K562 (cell line): ENCODE measurements around the gene PHF21B. TPM values are rescaled to one million over a fixed set of nuclear protein-coding genes. Genes with fewer than 3 reads are reported as not detected.

Source experiments
- ATAC-seq: fragments of 200-7000 bp; cut with Tn5 transposase; 3 replicates; pipeline ENCODE4 v1.9.1; 2020; ENCODE audit warnings: moderate library complexity
- BruUV-seq: library from RNA; stranded (reverse); fragments of 400-500 nt; replicated peaks from 2 replicates; lab custom pipeline; 2021; lab: Mats Ljungman, UMichigan
- CTCF ChIA-PET: fragments of 300-600 bp; formaldehyde crosslinking; extraction: SDS; loops from one replicate; lab custom pipeline; 2021; ENCODE audit warnings: low intra/inter-chr PET ratio; lab: Yijun Ruan, JAX
- POLR2A ChIA-PET: fragments of 300-600, 350-650 bp; sonication (Branson Sonifier 250); formaldehyde crosslinking; extraction: SDS; loops from one replicate; lab custom pipeline; 2021; ENCODE audit warnings: antibody characterized with exemption, inconsistent platforms; lab: Yijun Ruan, JAX
- DNase-seq, 4 experiments: peaks; one replicate each; pipeline versions ENCODE4 v3.0.0 to v3.0.0-alpha.2; 2011 to 2018; ENCODE audit warnings: low spot score in 3 of 4, mixed read lengths in 3 of 4; ENCODE audit errors: extremely low read depth in 1 of 4
- FAIRE-seq: peaks from 2 replicates; lab custom pipeline; 2011; peaks lifted over from hg19 to GRCh38; lab: Jason Lieb, UNC
- H2AFZ ChIP-seq: 2 replicates; pipeline ENCODE4 v1.6.0; 2011; ENCODE audit warnings: low read depth, low read length, control low read depth, inconsistent platforms
- H3K27ac ChIP-seq: fragments of 200-600 bp; 3 replicates; pipeline ENCODE4 v1.8.0; 2011; ENCODE audit warnings: low read depth, mild to moderate bottlenecking, control low read depth, inconsistent platforms, low read length, moderate library complexity, mixed read lengths; ENCODE audit errors: extremely low read depth
- H3K27me3 ChIP-seq, 2 experiments: fragments of 300-600 bp in 1 of 2; 2 replicates in 1 of 2; 3 replicates in 1 of 2; pipeline versions ENCODE4 v1.6.0 to v1.8.0; 2011; ENCODE audit warnings: inconsistent platforms in 2 of 2, low read length in 2 of 2, mild to moderate bottlenecking in 1 of 2, mixed read lengths in 1 of 2, moderate library complexity in 1 of 2; ENCODE audit not compliant: control insufficient read depth in 2 of 2, insufficient read depth in 2 of 2
- H3K36me3 ChIP-seq: fragments of 300-600 bp; 3 replicates; pipeline ENCODE4 v1.8.0; 2011; ENCODE audit warnings: mild to moderate bottlenecking, low read length, inconsistent platforms; ENCODE audit not compliant: control insufficient read depth, insufficient read depth
- H3K4me1 ChIP-seq, 2 experiments: fragments of 200-600 bp in 1 of 2; replicated peaks in 1 of 2; 2 replicates in 1 of 2; 3 replicates in 1 of 2; pipeline versions ENCODE4 v1.5.1 to v1.8.0; 2011; ENCODE audit warnings: inconsistent platforms in 2 of 2, low read length in 2 of 2, mild to moderate bottlenecking in 1 of 2, mixed read lengths in 1 of 2, moderate library complexity in 1 of 2; ENCODE audit not compliant: control insufficient read depth in 2 of 2, insufficient read depth in 2 of 2
- H3K4me2 ChIP-seq: 2 replicates; pipeline ENCODE4 v1.6.1; 2011; ENCODE audit warnings: low read length, control low read depth, inconsistent platforms, mixed read lengths; ENCODE audit not compliant: insufficient read depth
- H3K4me3 ChIP-seq: fragments of 200-600 bp; sonication (generic), shearing (Covaris generic); 2 replicates; pipeline ENCODE4 v1.5.1; 2016; ENCODE audit warnings: control low read depth, inconsistent platforms
- H3K79me2 ChIP-seq: fragments of 200-600 bp; 3 replicates; pipeline ENCODE4 v1.8.0; 2011; ENCODE audit warnings: low read length, inconsistent platforms; ENCODE audit not compliant: control insufficient read depth, insufficient read depth
- H3K9ac ChIP-seq, 2 experiments: 2 replicates each; pipeline versions ENCODE4 v1.6.0 to v1.6.1; 2011; ENCODE audit warnings: low read depth in 2 of 2, low read length in 2 of 2, control low read depth in 1 of 2, inconsistent platforms in 1 of 2, mild to moderate bottlenecking in 1 of 2, mixed read lengths in 1 of 2; ENCODE audit not compliant: insufficient read depth in 1 of 2
- H3K9me1 ChIP-seq: one replicate; pipeline ENCODE4 v1.6.0; 2011; ENCODE audit warnings: inconsistent platforms, mild to moderate bottlenecking, low read length, moderate library complexity; ENCODE audit not compliant: control insufficient read depth, insufficient read depth
- H3K9me3 ChIP-seq: replicated peaks from 2 replicates; pipeline ENCODE4 v1.5.1; 2011; ENCODE audit warnings: low read depth, low read length, inconsistent platforms; ENCODE audit not compliant: control insufficient read depth, insufficient read depth
- H4K20me1 ChIP-seq: replicated peaks from 2 replicates; pipeline ENCODE4 v1.6.1; 2011; ENCODE audit warnings: low read length, inconsistent platforms, mixed read lengths; ENCODE audit not compliant: control insufficient read depth, insufficient read depth
- ID3 ChIP-seq, 2 experiments: fragments of 250-450 bp in 1 of 2; fragments of 450-650 bp in 1 of 2; sonication (Bioruptor Pico) in 1 of 2; IDR thresholded peaks; 2 replicates each; pipeline versions ENCODE4 v1.6.1 to v1.8.0; 2016 to 2021; ENCODE audit warnings: mild to moderate bottlenecking in 2 of 2, moderate library complexity in 2 of 2, missing compliant biosample characterization in 1 of 2, missing genetic modification characterization in 1 of 2
- LCOR ChIP-seq: sonication (generic); formaldehyde crosslinking; IDR thresholded peaks from 2 replicates; pipeline ENCODE4 v1.8.0; 2022; ENCODE audit warnings: mild to moderate bottlenecking, missing genetic modification reagents
- RBM22 ChIP-seq: fragments of 200-400 bp; formaldehyde crosslinking; IDR thresholded peaks from 2 replicates; pipeline ENCODE4 v1.6.1; 2018; ENCODE audit warnings: low read length, low read depth; ENCODE audit not compliant: poor library complexity, severe bottlenecking
- SETDB1 ChIP-seq: IDR thresholded peaks from one replicate; pipeline ENCODE4 v1.6.1; 2012; ENCODE audit warnings: low read length, control low read depth, inconsistent platforms
- SOX6 ChIP-seq: fragments of 450-650 bp; IDR thresholded peaks from 2 replicates; pipeline ENCODE4 v1.6.1; 2014; ENCODE audit warnings: mild to moderate bottlenecking
- USF2 ChIP-seq: sonication (generic); formaldehyde crosslinking; IDR thresholded peaks from 2 replicates; pipeline ENCODE4 v1.5.0; 2020; ENCODE audit warnings: missing genetic modification reagents
- WGBS: fragments of 100-300 bp; shearing (Covaris generic); methylation state at CpG from one replicate; pipeline ENCODE4 v1.1.6; 2016; ENCODE audit warnings: low coverage, mixed read lengths; ENCODE audit not compliant: insufficient coverage; ENCODE audit errors: missing lambda C conversion rate; 5-methylcytosine and 5-hydroxymethylcytosine counted together
- in situ Hi-C: fragments of 300-500 bp; cut with MboI; formaldehyde crosslinking; loops from 4 replicates; pipeline ENCODE4 v1.15.0; 2018; ENCODE audit warnings: inconsistent platforms, mixed read lengths
- intact Hi-C: fragments of 100-400 bp; cut with micrococcal nuclease; formaldehyde crosslinking; loops from 2 replicates; pipeline ENCODE4 v1.14.2; 2022
- polyA plus RNA-seq, 8 experiments: library from polyadenylated mRNA; depleted of rRNA in 4 of 8; stranded (reverse) in 5 of 8; unstranded in 3 of 8; fragments of >200 nt; fragmentation: Nextera tagmentation in 2 of 8; fragmentation: Illumina TruSeq in 1 of 8; extraction: Ambion mirVana in 2 of 8; extraction: Trizol in 1 of 8; gene quantifications; 2 replicates each; pipeline versions ENCODE4 v1.2.1 to v1.2.3, GENCODE V29; 2011 to 2014; ENCODE audit warnings: inconsistent platforms in 1 of 8, missing spikeins in 1 of 8
- total RNA-seq, 7 experiments: library from RNA; depleted of rRNA in 6 of 7; stranded (reverse); fragments of >200 nt in 6 of 7; fragmentation: Illumina TruSeq in 2 of 7; extraction: Trizol in 2 of 7; gene quantifications; 2 replicates each; pipeline versions ENCODE4 v1.2.1 to v1.2.3, GENCODE V29; 2011 to 2021; ENCODE audit warnings: low replicate concordance in 1 of 7

Gene PHF21B
- total and polyA plus RNA-seq, 9 of the 15 experiments (the other 6 are each of a cell fraction or from before 2014, with no cell fraction given): 0.04 TPM; not detected in 8

GRCh38 chr22:44846726-44847275 is 163.0 kb downstream of the PHF21B start:
- Histone ChIP-seq H3K9me1 (no peaks in the 10 kb centered on the region), H3K27ac (no peak overlapping the region), H4K20me1 (0 out of 2 replicates have a peak, but pooled peaks cover 3% of the 10 kb centered on the region), H3K4me2 (no peak overlapping the region), H3K9me3 (no peaks in the 10 kb centered on the region)
- intact Hi-C loops: no loop called here
- POLR2A ChIA-PET: no interaction called here
- no peak for DNase-seq
- BruUV-seq: no TSS peak
- TF ChIP-seq SETDB1 (no peak), RBM22 (no peak), ID3 (CRISPR knock-in tag; IDR thresholded peaks at IDR 0.05) (no peak), ID3 (tag; IDR thresholded peaks at IDR 0.05) (no peak), USF2 (CRISPR knock-in tag) (no peak), LCOR (no peak), SOX6 (no peak)
- TF ChIP-seq, all 486 proteins: peak for 0
- CTCF ChIA-PET: no interaction called here
- H3K36me3 ChIP-seq: no peaks in the 10 kb centered on the region
- no peak overlapping the region for H3K9ac ChIP-seq
- peaks cover 0 to 23% of the 10 kb centered on the region in 2 experiments; a peak in 2 of 5 replicates for H3K27me3 ChIP-seq
- in situ Hi-C loops: no loop called here
- ATAC-seq: no peak
- WGBS: 1% methylated on average over 15 of the region's 16 CpGs
- H3K4me1 ChIP-seq: no peaks in the 10 kb centered on the region; a peak in 1 of 5 replicates
- no peak overlapping the region for H3K4me3 ChIP-seq
- H3K79me2 ChIP-seq: no peaks in the 10 kb centered on the region
- no peak overlapping the region for H2AFZ ChIP-seq
- FAIRE-seq: no peak
